SU-DHL-6 (cell line): Measurements from ENCODE around the gene ITPR2.

Source experiments
- H2AFZ ChIP-seq: fragments of 200-600 bp; sonication (generic); 2 replicates; pipeline ENCODE4 v1.6.1; 2014; ENCODE audit warnings: low read depth, mild to moderate bottlenecking, moderate library complexity, mixed read lengths, antibody characterized with exemption, low read length; ENCODE audit not compliant: severe bottlenecking
- H3F3A ChIP-seq: fragments of 200-600 bp; shearing (Covaris generic); 2 replicates; pipeline ENCODE4 v1.6.0; 2016; ENCODE audit warnings: antibody characterized with exemption, mild to moderate bottlenecking; ENCODE audit not compliant: insufficient read depth
- H3K27ac ChIP-seq: fragments of 200-600 bp; sonication (generic); 2 replicates; pipeline ENCODE4 v1.5.1; 2016; ENCODE audit warnings: low read depth, mild to moderate bottlenecking, low read length, moderate library complexity, mixed read lengths
- H3K27me3 ChIP-seq: fragments of 200-600 bp; sonication (generic), shearing (Covaris generic); 2 replicates; pipeline ENCODE4 v1.6.0; 2014; ENCODE audit warnings: mild to moderate bottlenecking, low read length
- H3K36me3 ChIP-seq: fragments of 200-600 bp; sonication (generic); 2 replicates; pipeline ENCODE4 v1.6.1; 2014; ENCODE audit warnings: mild to moderate bottlenecking, low read length, mixed read lengths
- H3K4me2 ChIP-seq: fragments of 300-600, 200-600 bp; shearing (Covaris generic), sonication (generic); 2 replicates; pipeline ENCODE4 v1.6.0; 2014; ENCODE audit warnings: low read length, low read depth, mild to moderate bottlenecking; ENCODE audit not compliant: poor library complexity, severe bottlenecking
- H3K4me3 ChIP-seq: fragments of 200-600 bp; sonication (generic); 2 replicates; pipeline ENCODE4 v1.5.1; 2014; ENCODE audit warnings: antibody characterized with exemption, low read length, mild to moderate bottlenecking, mixed read lengths; ENCODE audit not compliant: insufficient read depth, poor library complexity, severe bottlenecking
- H3K79me2 ChIP-seq: fragments of 200-600 bp; sonication (generic); 2 replicates; pipeline ENCODE4 v1.6.1; 2014; ENCODE audit warnings: mild to moderate bottlenecking, low read length, moderate library complexity; ENCODE audit not compliant: insufficient read depth
- H3K9ac ChIP-seq: fragments of 200-600 bp; sonication (generic); 2 replicates; pipeline ENCODE4 v1.7.0; 2014; ENCODE audit warnings: mild to moderate bottlenecking, low read length
- H3K9me2 ChIP-seq: fragments of 200-600 bp; sonication (generic); replicated peaks from 2 replicates; pipeline ENCODE4 v1.6.1; 2014; ENCODE audit warnings: low read length; ENCODE audit not compliant: insufficient read depth
- H3K9me3 ChIP-seq: fragments of 200-600 bp; sonication (generic); 2 replicates; pipeline ENCODE4 v1.6.1; 2014; ENCODE audit warnings: low read length, mixed read lengths; ENCODE audit not compliant: insufficient read depth
- H4K20me1 ChIP-seq: fragments of 200-600 bp; sonication (generic); 2 replicates; pipeline ENCODE4 v1.6.1; 2014; ENCODE audit warnings: low read depth, mild to moderate bottlenecking, antibody characterized with exemption, low read length, moderate library complexity, mixed read lengths
- EZH2phosphoT487 ChIP-seq: fragments of 200-600 bp; sonication (generic), shearing (Covaris generic); conservative IDR thresholded peaks from 2 replicates; pipeline ENCODE4 v1.6.1; 2018; ENCODE audit warnings: mild to moderate bottlenecking, antibody characterized with exemption, low read length, moderate library complexity, mixed read lengths
- TF ChIP-seq, protein P1 (sequence below): fragments of 200-600 bp; sonication (generic); IDR thresholded peaks from one replicate; pipeline ENCODE4 v1.5.1; 2017; ENCODE audit warnings: antibody characterized with exemption, mild to moderate bottlenecking, low read length, moderate library complexity; ENCODE audit not compliant: insufficient read depth, poor library complexity, severe bottlenecking

Gene ITPR2

DNA sequence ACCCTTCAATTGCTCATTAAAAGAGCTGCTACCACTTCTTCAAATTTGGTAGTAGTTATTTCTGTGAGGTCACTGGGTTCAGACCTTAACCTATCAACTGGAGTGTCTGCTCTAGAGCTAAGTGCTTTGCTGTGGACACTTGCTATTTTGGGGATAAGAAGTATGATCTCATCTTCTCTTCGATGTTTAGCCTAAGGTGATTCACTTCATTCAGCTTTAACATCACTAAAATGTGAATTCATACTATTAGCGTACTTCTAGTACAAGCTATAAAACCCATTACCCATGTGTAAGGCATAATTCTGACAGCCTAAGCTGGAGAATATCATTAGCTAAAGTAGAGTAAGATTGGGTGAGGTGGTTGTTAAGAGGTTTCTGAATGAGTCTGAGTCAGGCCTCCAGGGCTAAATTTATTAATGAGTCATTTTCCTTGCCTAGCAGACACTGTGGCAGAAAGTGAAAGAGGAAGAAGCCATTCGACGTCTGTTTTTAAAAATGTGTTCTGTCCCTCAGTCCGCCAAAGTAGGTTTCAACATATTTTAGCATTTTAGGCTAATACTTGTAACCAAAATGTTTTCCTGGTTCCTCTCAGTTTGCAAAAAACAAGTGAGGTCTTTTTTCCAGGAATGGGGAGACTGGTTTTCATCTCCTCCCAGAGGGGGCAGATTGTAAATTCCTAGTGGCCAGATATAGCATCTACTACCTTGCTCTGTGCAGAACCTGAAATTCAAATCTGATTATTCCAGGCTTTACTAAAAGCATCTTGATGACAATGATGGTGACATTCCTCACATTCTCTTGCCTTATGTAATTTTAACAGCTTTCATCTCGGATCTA is 534.0 kb downstream of the ITPR2 start:
- Histone ChIP-seq H3F3A (no peaks in the 10 kb centered on the region), H3K27ac (no peak overlapping the region), H3K4me2 (peak overlapping the region; percentile 48), H3K4me3 (peak overlapping the region; percentile 8), H3K9me3 (no peaks in the 10 kb centered on the region), H3K9me2 (no peaks in the 10 kb centered on the region), H3K36me3 (no peaks in the 10 kb centered on the region), H3K9ac (no peak overlapping the region), H3K79me2 (no peaks in the 10 kb centered on the region), H3K27me3 (no peaks in the 10 kb centered on the region), H4K20me1 (no peaks in the 10 kb centered on the region), H2AFZ (no peak overlapping the region)
- TF ChIP-seq, protein P1, sequence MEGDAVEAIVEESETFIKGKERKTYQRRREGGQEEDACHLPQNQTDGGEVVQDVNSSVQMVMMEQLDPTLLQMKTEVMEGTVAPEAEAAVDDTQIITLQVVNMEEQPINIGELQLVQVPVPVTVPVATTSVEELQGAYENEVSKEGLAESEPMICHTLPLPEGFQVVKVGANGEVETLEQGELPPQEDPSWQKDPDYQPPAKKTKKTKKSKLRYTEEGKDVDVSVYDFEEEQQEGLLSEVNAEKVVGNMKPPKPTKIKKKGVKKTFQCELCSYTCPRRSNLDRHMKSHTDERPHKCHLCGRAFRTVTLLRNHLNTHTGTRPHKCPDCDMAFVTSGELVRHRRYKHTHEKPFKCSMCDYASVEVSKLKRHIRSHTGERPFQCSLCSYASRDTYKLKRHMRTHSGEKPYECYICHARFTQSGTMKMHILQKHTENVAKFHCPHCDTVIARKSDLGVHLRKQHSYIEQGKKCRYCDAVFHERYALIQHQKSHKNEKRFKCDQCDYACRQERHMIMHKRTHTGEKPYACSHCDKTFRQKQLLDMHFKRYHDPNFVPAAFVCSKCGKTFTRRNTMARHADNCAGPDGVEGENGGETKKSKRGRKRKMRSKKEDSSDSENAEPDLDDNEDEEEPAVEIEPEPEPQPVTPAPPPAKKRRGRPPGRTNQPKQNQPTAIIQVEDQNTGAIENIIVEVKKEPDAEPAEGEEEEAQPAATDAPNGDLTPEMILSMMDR: no peak
- no peak for TF ChIP-seq EZH2phosphoT487

DNA sequence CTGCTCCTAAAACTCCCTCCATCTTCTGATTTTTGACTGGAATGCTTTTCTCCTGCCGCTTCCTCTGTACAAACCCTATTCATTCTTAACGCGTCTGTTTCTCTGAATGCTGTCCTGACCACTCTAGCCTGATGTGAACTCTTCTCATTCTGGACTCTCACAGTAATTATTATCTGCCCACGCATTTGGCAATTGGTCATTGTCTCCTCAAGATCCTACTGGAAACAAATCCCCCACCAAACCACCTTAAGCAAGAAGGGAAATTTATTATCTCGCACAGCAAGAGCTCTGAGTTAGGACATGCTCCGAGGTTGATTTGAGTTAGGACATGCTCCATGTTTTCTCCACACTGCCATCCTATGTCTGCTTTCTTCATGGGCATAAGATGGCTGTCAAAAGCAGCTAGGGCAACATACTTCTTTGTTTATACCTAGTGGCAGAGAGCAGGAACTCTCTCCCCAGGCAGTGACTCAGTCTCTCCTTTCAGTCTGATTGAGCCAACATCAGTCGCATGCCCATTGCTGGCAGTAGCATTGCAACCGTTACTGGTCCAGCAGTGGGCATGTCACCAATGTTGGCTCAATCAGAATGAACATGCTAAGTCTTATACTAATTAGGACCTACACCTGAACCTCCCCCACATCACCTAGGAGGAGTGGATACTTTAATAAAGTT is 535.5 kb downstream of the ITPR2 start:
- no peaks in the 10 kb centered on the region for H4K20me1 ChIP-seq
- no peaks in the 10 kb centered on the region for H3K9me2 ChIP-seq
- H3K27ac ChIP-seq: no peak overlapping the region
- H3K9ac ChIP-seq: no peak overlapping the region
- no peaks in the 10 kb centered on the region for H3K79me2 ChIP-seq
- H3K4me3 ChIP-seq: no peak overlapping the region
- no peak overlapping the region for H3K4me2 ChIP-seq
- no peaks in the 10 kb centered on the region for H3F3A ChIP-seq
- H2AFZ ChIP-seq: no peak overlapping the region
- no peaks in the 10 kb centered on the region for H3K9me3 ChIP-seq
- TF ChIP-seq EZH2phosphoT487: no peak
- TF ChIP-seq, protein P1: no peak
- H3K36me3 ChIP-seq: no peaks in the 10 kb centered on the region
- H3K27me3 ChIP-seq: no peaks in the 10 kb centered on the region

DNA sequence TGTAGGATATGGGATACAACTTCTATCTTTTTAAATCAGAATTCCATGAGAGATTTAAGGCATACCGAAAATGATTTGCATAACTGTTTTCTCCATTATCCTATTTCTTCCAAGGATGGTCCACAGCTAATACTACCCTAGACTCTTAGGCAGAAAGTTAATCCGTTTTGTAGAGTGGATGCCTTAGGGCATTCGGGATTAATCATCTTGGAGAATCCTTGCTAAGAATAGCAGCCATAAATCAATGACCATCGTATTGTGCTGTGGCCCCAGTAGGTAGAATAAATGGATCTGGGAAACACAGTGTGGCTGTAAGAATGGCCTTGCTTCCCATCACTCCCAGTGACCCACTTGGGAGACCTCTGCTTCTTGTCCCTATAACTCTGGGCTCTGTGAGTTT is 538.0 kb downstream of the ITPR2 start:
- no peak overlapping the region for H3K4me2 ChIP-seq
- no peaks in the 10 kb centered on the region for H3K9me2 ChIP-seq
- H3K27me3 ChIP-seq: no peaks in the 10 kb centered on the region
- H3K4me3 ChIP-seq: no peak overlapping the region
- H3K9ac ChIP-seq: no peak overlapping the region
- H3K36me3 ChIP-seq: no peaks in the 10 kb centered on the region
- H4K20me1 ChIP-seq: no peaks in the 10 kb centered on the region
- no peak overlapping the region for H3K27ac ChIP-seq
- H2AFZ ChIP-seq: no peak overlapping the region
- no peaks in the 10 kb centered on the region for H3K9me3 ChIP-seq
- no peak for TF ChIP-seq EZH2phosphoT487
- TF ChIP-seq, protein P1: no peak
- no peaks in the 10 kb centered on the region for H3F3A ChIP-seq
- H3K79me2 ChIP-seq: no peaks in the 10 kb centered on the region
